Ovary (tissue), 3 donors: Measurements from ENCODE around the gene ST6GALNAC4.
A peak's percentile ranks its signal among the peaks of the same experiment; 100 is the strongest.

ENCODE experiments used
- CTCF ChIP-seq, 3 donors: fragments of 450-650 bp in 2 of 3; fragments of 200-600 bp in 1 of 3; IDR thresholded peaks; one replicate each; pipeline versions ENCODE4 v1.5.1 to v1.8.0; 2016 to 2022; ENCODE audit warnings: antibody characterized with exemption in 3 of 3, mild to moderate bottlenecking in 1 of 3
- EP300 ChIP-seq: sonication (generic); formaldehyde crosslinking; IDR thresholded peaks from one replicate; pipeline ENCODE4 v1.6.1; 2017; ENCODE audit warnings: antibody characterized with exemption
- donor health status: DM: no; HTN: no; CAD: no.

GRCh38 chr9:127942216-127943010, 25.6 kb upstream of the ST6GALNAC4 start:
- TF ChIP-seq CTCF (IDR thresholded peaks at IDR 0.05), result peak; percentile 87 to 93 (median 93)
- no peak for TF ChIP-seq EP300
